ENCODE data around the gene CACHD1.
A peak's percentile ranks its signal among the peaks of the same experiment; 100 is the strongest.

Gene CACHD1

DNA sequence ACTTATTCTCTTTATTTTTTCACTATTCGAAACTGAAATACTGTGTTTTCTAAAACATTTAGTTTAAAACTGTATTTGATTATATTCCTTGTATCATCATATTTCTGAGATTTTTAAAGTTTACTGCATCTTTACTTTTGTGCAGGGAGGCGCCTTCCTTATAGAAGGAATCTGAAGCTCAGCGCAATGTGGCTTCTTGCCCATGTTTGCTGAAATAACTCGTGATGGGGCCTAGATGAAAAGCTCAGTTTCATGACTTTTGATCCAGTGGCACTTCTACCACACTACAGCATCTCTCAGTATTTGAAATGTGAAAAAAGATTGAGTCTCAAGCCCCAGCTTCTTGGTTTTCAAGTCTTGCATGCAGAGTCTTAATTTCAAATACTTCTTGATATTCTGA lies 28.4 kb downstream of the CACHD1 start:
- DNase-seq = no peak

DNA sequence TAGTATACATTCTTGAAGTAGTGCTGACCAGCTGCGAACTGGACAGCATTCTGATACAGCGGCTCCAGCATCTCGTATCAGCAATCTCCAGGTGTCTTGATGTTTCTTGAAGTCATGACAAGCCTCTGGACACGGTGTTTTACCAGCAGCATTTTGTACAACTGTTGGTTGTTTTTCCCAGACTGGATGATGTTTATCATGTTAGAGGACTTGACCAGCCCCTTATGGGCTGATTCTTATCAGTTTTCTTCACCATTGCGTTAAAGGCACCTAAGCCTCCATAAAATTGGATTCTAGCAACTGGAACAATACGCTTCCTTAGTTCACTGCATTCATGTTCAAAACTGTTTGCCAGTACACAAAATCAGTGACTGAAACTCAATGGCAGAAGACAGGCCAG lies 29.1 kb downstream of the CACHD1 start:
- DNase-seq = no peak

DNA sequence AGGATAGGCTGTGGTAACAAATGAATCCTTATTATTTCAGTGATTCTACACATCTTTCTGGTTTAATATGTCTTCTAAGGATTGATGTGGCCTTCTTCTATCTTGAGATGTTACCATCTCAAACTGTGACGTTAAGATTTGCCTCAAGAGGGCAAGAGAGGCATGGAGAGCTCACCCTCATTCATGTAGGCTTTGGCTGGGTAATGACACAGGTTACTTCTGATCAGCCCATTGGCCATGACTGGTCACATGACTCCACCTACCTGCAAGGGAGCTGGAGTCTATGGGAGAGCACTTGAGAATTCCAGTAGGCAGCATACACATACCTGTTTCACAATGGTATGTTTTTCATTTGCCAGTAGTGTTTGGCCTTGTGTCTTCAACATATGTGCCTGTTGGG lies 30.0 kb downstream of the CACHD1 start:
- DNase-seq = no peak

DNA sequence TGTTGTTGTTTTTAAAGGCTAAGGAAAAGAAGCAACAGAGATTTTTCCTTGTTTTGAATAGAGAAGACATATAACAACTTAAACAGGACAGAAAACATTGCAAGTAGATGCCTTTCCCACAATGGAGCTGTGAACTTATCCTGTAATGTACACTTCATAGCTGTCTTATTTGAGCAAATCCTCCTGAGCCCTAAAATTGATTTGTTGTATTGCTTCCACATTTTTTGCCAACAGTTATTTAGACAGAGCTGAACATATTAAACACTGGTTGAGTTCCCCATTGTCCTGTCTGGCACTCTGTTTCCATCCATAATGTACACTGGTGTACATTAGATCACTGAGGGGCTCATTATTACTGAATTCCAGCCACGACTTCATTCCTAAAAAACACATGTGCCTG lies 32.2 kb downstream of the CACHD1 start:
- no peak for DNase-seq

DNA sequence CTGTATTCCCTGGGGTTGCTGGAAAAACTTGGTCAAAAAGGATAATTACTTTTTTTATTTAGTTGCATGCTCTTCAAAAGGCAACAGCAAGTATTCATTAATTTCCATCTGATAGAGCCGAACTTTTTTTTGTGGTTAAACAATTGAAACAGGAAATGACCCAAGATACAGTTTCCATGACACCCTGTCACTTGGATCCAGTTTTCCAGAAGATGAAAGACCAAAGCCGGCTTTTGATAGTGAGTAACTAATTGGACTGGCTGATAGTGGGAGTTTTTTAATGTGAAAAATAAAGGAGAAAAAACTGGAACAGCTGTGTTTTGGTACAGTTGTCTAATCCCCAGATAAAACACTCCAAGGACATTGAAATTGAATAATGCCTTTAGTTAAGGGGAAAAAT lies 33.0 kb downstream of the CACHD1 start:
- no peak for DNase-seq

DNA sequence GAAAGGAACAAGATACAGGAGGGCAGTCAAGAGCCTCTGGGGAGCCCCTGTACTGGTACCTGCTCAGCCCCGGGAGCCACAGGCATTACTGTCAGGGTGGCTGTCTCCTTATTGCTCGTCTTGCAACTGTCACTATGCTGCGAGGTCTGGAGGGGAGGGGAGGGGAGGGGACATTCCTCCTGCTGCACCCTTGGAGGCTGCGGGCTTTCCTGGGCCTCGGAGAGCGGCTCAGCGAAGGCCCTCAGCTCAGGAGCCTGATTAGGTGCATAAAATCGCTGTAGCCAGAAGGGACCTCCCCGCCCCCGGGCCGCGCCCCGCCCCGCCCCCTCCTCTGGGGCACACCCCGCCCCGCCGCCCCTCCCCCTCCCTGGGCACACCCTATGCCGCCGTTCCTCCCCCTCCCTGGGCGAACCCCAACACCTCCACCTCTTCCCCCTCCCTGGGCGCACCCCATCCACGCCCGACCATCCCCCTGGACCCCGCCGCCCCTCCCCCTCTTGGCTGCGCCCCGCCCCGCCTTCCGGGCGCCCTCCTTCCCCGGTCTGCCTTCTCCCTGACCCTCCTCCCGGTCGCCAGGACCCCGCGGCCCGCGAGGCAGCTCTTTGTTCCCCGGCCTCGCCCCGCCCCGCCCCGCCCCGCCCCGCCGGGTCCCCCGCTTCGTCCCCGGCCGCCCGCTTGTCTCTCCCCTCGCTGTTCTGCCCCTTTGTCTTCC lies 35.5 kb downstream of the CACHD1 start:
- DNase-seq = no peak

DNA sequence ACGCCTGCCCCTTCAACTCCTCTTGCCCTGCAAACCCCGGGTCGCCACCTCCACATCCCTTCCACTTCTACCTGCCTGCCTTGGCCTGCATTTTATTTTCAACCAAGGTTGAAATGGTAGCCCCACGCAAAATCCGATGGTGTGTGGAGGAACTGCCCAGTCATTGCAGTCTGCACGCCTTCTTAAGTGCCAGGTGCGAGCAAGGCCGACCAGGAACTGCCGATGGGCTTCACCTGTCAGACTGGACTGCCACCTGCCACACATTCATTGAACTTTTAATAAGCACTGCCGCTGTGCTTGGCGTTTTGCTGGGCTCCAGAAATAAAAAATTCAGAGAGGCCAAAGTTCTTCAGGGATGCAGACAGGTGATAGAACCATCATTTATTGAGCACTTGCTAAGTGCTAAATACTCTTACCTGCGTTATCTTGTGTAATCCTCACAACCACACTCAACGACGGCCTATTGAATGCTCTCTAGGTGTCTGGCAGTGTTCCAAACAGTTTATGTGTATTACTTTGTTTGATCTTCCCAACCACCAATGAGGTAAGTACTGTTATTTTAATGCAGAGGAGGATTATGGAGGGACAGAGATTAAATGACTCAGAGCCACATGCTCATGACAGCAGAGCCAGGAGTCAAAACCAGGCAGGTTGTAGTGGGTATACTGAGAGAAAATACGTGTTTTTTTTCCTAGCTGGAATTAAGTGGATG lies 36.2 kb downstream of the CACHD1 start:
- no peak for DNase-seq

DNA sequence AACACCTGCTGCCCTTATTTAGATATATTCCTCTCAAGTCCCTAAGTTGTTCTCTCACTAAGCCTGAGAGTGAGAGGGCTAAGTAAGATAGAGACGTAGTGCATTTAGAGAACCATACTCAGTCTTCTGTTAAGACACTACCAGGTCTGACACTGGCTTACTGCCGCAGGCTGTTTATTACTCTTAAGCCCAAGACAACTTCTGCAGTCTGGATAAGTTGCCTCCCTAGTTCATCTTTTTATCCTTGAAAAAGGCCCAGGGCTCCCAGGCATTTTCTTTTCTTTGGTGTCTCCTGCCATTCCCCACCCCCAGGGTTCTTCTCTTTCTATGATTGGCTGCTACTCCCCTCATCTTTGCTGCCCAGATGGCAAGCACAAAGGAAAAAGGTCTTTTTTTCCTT lies 38.7 kb downstream of the CACHD1 start:
- DNase-seq = no peak

DNA sequence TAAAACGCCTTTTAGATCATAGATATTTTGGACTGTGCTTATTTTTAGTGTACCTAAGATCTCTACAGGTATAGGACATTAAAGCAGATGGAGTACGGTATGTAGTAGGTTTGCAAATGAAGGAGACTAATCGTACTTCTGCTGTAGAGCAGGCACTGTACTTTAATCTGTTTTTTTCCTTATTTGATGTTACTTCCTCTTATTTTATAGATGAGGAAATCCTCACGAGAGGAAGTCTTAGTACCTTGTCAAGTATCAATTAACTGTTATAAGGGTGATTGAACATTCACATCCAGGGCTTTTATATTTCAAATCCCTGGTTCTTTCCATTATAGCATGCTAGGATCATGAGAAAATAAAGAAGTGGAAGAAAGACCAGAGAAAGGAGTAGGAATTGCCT lies 41.1 kb downstream of the CACHD1 start:
- no peak for DNase-seq

DNA sequence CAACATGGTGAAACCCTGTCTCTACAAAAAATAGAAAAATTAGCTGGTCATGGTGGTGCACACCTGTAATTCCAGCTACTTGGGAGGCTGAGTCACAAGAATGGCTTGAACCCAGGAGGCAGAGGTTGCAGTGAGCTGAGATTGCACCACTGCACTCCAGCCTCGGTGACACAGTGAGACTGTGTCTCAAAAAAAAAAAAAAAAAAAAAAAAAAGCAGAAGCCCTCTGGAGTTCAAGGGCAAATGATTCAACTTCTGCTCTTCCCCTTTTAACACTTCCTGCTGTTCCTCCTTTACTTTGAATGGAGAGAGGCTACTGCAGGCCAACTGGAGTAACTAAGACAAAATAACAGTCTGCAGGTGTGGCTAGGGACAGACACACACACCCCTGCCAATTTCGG lies 42.3 kb downstream of the CACHD1 start:
- peak; percentile 8 for DNase-seq

DNA sequence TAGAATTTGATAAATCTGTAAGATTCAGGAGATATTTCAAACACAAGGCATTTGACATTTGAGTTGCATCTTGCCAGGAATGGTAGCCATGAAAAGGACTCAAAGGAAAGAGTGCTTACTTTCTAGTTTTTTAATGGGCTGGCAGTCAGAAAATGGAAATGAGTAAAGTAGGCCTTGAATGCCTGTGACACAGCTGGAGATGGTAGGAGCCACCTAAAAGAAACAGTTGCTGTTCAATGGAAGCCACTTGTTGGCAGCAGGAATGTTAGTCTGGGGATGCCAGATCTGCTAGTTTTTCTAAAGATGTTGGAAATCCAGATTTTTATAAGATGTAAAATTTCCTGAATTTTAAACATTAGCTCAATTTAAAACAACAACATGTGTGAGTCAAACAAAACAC lies 43.6 kb downstream of the CACHD1 start:
- no peak for DNase-seq

DNA sequence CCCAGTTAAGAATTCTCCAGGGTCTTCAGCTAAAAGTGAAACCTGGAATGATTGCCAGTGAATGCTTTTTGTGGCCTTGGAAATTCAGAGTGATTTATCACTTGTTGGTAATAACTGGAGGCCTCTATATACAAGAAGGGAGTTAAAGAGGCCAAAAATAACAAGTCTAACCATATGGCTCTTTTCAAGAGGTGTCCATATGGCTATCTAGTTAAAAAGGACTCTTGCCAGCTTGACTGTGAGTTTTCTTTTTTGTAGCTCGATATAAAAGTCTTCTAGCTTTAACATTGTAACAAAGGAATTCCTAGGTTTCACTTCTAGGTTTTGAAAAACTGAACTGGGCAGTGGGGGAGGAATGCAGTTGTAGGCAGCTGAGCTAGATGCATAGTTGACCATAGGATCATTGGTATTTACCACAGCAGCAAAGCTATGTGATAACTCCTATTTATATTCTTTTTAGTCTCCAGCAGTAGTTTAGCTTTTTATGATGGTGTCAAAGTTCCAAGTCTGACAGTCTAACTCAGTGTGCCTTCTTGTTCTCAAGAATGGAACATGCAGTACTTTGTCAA lies 44.4 kb downstream of the CACHD1 start:
- no peak for DNase-seq

DNA sequence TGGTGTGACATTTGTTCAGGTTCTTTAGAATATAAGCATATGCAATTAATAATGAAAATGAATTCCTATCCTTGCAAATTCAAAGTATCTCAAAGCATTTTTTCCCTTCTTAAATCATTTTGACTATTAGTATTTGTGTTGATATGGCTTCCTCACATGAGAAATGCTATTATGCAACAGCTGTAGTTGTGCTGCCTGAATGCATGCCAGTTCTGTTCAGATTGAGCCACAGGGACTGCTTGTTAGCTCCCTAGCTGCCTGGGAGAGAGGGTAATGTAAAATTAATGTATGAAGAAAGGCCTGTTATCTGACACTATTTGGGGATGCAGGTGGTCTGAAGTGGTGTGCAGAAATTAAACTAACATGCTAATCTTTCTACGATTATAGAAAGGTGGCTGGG lies 45.5 kb downstream of the CACHD1 start:
- DNase-seq = no peak

DNA sequence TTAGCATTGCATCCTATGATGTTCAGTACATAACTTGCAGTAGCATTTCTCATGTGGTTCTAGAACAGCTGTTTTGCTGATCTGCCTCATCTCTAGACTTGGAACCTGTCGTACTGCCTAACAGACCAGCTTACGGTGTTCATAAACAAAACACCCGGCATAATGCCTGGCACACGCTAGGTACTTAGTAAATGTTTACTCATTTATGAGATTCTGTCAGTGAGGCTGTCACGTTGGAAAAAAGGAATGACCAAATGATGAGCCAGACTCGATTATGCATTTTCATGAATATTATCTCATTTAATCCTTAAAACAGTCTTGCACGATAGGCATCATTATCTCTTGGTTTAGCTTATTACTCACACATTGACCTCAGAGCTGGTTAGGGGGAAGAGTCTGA lies 46.4 kb downstream of the CACHD1 start:
- no peak for DNase-seq

DNA sequence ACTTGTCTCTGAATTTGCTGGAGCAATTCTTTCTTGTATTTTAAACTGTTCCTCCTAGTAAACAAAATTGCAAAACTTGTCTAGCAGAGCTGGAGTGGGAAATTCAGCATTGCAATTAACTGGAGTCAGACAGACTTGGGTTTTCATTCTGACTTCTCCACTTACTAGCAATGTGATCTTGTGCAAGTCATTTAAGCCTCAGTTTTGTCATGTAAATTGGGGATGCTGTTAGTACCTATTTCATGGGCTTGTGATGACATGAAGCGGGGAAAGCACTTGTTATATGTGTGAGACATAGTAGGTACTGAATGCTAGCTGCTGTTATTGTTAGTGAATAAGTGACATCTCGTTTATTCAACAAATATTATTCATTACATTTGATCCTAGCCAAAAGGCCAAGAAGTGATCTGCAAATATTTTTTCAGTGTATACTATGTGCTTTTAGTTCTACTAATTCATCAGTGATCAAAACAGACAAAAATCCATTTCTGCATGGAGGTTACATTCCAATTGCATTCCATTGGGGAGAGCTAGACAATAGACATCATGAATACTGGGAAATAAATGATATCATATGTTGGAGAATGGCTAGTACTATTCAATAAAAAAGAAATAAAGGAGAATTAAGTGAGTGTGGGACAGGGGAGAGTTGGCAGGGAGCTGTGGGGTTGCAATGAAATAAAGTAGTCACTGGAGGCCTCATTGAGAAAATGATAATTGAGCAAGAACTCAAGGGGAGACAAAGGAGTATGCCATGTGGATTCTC lies 47.1 kb downstream of the CACHD1 start:
- DNase-seq = no peak

DNA sequence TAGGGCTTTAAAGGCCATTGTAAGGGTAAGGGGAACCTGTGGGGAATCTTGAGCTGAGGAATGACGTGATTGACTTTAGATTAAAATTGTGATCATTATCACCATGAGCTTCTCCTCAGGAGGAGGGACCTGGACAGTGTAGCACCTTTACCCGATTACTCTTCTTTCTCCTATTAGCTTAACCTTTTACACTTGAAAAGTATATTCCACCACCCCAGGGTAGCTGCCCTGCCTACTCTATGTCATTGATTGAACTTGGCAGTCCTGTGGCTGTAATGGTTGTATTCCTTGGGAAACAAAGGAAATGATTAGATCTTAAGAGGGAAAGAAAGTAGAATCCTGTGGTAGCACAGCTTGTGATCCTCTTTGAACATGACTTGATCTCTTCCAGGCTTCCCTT lies 47.7 kb downstream of the CACHD1 start:
- no peak for DNase-seq

DNA sequence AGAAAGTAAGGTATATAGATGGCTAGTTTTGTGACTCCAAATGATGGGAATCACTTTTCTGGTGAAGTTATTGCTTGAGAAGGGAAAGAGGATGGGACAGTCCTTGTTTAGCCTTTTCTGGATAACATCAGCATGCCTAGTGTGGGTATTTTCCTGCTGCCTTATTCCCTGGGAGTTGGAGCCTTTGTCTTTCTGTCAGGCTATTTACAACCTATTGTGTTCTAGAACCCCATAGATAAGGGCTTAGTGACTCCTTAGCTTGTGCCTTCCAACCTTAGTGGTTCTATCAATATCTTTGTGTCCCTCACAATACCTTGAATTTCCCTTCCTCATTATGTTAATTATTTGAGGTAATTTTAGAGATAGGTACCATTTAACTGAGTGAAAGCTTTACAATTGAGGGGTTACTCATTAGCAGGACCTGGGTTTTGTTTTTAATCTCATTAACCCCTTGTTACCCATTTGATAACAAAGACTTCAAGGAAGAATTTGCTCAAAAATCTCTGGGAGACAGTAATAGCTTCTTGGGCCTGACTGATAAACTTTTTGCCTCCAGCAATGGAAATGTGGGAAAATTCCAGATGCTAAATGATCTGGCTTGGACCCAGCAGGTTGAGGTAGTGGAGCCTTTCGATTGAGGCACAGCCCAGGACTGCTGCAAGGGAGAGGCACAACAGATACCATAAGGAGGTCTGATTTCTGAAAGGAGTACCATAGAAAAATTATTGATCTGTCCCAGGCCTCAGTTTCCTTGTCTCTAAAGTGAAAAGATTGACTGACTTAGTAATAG lies 49.0 kb downstream of the CACHD1 start:
- DNase-seq = no peak

DNA sequence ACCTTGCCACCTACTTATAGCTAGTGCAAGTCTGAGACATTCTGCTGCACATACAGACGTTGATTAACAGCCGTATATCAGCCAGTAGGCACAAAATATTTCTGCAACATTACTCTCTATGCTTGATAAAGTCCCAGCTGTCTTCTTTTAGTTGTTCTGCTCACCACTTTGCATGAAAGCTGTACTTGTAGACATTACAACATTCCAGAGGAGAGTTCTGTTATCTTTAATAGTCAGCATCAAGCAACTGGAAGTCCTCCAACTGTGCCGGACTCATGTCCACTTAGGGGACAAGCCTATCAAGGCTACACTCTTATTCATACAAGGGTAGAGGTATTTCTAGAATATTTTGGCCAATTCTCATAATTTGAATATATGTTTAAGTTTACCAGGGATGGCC lies 50.0 kb downstream of the CACHD1 start:
- DNase-seq = no peak

DNA sequence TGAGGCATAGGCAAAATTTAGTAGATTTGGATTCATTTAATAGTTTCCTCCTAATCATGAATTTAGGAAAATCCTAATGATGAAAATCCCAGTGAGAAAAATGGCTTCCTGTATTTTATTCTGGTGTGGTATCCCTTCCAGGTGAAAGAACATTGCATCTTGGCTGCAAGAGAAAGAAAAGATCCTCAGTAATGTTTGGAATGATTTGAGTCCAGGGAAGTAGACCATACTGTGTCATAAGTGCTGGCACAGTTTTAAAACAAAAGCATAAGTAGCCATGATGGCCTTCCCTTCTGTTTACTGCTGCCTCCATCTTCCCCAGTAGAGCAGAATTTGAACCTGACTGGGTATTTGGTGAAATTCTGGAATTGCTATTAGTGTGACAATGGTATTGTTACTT lies 52.8 kb downstream of the CACHD1 start:
- DNase-seq = no peak

DNA sequence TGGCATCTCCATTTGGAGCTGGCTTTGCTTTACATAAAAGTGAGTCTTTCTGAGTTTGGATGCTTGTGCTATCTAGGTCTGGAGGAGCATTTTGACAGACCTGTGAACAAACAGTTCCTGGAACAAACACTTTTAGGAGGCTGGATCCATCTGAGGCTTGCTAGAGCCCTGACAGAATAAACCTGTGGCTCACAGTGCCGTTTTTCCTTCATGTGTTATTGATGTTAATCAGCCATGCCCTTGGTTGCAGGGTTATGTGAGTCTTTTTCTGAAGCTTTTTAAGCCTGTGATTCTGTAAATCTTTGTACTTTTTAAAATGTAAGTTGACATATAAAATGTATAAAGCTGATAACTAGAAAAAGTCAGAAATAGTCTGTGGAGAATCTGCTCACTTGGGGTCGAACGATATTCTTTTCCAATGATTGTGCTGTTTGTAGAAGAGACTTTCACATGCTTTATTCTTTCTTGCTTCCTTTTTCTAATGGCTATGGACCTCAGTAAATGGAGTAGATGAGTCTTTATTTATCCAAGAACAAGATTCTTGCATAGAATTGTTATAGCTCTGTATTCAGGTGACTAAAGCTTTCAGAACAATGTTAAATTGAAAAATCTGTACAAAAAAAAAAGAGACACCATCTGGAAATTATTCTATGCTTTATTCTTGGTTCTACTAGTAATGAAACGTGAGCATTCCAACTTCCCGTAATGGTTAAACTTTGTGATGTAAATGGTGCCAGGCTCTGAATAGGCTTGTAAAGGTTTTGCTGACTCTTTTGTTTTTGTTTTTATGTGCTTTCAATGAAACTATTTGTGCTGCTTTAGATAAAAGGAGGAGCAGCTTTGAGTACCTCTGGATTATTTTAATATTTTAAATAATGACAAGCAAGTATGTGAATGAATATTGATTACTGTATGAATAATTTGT lies 53.7 kb downstream of the CACHD1 start:
- DNase-seq = no peak

DNA sequence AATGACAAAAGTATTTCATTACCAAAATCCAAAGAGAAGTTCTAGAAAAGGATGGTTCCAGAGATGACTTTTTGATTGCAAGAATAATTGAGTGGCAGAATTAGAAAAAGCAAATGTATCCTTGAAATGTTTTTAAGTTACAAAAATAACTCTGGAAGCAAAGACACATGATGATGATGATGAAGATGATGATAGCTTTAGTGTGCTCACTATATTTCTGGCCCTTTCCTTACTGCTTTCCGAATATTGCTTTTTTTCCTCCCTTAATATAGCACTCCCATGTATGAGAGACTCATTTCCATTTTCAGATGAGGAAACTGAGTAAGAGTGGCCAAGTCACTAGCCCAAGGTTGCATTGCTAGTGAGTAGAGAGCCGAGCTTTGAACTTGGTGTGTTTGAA lies 54.7 kb downstream of the CACHD1 start:
- no peak for DNase-seq
